CD4-positive, alpha-beta T cell treated with Interleukin-15 for 1 hour (primary cell): ENCODE results near the gene OR51A7.
"Not testable (repeated sequence)": the region's sequence is repeated elsewhere in the genome, so short reads cannot be mapped to it uniquely, and the experiment has no call there.

Experiments used
- DNase-seq: peaks from one replicate; pipeline ENCODE4 v3.0.0-alpha.2; 2020

The OR51A7 gene, protein sequence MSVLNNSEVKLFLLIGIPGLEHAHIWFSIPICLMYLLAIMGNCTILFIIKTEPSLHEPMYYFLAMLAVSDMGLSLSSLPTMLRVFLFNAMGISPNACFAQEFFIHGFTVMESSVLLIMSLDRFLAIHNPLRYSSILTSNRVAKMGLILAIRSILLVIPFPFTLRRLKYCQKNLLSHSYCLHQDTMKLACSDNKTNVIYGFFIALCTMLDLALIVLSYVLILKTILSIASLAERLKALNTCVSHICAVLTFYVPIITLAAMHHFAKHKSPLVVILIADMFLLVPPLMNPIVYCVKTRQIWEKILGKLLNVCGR

DNA sequence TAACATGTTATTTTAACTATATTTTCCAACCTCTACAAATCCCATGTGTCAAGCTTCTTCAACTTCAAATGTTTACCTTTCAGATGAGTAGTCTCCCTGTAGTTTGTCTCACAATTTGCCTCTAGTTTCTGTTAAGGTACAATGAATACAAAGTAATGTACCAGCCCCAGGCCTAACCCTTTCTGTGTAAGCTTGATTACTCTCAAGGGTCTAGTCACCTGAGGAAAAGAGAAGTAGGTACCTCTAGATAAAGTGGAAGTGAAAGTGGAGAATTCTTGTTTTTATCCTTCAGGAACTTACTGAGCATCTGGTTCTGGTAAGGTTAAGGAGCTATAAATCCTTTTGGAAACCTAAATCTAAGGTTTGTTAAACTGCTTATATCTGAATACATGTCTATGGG, at the start of gene OR51A7:
Gene OR51A7, plus strand, starts transcription at position 300 of the 400 bp plus-strand sequence. CDS start 3,587 bp downstream, outside the sequence.
- no peak for DNase-seq

DNA sequence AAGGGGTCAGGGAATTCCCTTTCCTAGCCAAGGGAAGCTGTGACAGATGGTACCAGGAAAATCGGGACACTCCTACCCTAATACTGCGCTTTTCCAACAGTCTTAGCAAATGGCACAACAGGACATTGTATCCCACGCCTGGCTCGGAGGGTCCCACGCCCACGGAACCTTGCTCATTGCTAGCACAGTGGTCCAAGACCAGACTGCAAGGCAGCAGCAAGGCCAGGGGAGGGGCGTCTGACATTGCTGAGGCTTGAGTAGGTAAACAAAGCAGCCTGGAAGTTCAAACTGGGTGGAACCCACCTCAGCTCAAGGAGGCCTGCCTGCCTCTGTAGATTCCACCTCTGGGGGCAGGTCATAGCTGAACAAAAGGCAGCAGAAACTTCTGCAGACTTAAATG, 49.3 kb upstream of the OR51A7 start:
- not testable (repeated sequence) for DNase-seq

DNA sequence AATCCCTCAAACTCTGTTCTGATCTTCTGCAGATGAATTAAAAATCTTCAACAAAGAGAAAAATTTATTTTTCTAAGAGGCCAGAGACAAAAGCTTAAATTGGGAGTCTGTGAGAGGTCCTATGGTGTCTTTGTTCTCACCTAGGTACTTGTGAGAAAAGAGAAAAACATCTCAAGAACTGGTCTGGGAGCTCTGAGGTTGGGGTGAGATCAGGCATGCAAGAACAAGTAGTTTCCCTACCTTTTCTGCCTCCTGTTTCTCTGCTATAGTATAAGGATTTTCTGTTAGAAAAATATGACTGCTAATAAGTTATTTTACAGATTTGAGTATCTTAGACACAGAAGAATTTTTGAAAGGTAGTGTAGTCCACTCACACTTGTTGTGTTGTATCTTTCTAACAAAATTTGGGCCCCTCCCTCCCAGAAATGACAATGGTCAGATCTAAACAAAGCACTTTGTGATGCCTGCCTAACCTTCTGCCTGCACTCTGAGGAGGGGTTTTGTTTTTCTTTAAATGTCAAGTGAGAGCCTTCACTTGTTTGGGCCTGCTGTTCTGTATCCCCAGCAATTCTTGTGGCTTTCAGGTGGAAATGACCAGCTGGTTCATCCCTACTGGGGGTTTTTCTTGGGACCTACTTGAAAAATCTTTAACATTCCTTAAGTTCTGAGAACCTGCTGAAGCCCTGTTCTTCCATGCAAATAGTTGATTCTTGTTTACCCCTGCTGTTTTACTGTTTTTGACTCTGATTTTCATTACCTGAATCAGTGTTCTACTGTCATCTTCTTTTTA, 40.9 kb upstream of the OR51A7 start:
- no peak for DNase-seq

DNA sequence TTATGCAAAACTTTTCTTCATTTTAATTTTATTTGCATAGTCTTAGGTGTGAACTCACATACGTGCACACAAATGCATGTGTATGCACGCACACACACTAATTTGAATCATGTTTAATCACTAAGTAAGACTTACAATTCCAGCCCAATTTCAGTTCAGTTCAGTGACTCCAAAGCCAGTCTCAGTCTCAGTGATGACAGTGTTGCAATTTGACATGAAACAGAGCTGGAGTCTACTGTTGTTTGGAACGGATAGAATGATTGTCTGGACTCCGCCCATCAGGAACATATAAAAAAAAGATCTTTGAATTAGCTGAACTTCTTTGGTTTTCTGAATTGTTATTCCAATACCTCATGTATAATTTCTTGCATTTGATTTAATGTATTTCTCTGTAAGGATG, 39.7 kb upstream of the OR51A7 start:
- no peak for DNase-seq

DNA sequence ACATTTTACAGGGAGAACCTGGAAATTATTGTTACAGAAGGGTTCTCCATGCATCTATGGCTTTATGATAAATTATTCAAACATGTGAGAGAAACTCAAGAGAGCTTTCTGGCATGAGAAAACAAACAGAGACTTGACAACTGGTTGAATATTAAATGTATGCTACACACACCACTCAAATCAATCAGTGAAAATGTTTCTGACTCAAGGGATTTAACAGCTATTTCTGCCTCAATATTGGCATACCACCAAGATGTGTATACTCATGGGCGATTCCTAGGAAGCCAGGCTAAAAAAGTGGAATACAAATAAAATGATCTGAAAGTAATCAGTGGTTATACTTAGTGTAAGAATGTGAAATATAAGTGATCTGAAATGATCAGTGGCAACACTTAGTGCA, 37.7 kb upstream of the OR51A7 start:
- DNase-seq, result no peak

DNA sequence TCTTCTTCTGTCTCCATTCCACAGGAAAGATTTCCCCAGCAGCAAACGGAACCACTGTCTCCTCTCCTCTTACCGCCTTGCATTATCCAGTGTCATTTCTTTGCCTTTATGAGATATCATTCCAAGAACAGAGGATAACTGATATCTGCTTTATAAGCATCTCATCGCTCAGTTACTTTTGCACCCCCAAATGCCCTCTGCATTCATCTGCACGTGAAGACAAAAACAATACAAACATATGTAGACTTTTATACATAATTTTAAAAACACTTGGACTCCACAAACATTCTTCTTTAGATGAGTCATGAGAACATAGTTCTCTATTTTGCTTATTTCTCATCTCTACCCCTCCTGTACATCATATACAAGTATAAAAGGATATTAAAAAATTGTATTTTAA, 22.4 kb upstream of the OR51A7 start:
- DNase-seq, result no peak

DNA sequence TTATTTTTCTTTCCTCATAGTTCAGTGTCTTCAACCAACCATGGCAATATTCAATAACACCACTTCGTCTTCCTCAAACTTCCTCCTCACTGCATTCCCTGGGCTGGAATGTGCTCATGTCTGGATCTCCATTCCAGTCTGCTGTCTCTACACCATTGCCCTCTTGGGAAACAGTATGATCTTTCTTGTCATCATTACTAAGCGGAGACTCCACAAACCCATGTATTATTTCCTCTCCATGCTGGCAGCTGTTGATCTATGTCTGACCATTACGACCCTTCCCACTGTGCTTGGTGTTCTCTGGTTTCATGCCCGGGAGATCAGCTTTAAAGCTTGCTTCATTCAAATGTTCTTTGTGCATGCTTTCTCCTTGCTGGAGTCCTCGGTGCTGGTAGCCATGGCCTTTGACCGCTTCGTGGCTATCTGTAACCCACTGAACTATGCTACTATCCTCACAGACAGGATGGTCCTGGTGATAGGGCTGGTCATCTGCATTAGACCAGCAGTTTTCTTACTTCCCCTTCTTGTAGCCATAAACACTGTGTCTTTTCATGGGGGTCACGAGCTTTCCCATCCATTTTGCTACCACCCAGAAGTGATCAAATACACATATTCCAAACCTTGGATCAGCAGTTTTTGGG, 21.6 kb upstream of the OR51A7 start, which contains the start of gene OR51T1:
Gene OR51T1, plus strand, starts transcription at position 41 of the 641 bp plus-strand sequence. Its CDS starts 0 bp downstream, at position 41.
- DNase-seq, result no peak

DNA sequence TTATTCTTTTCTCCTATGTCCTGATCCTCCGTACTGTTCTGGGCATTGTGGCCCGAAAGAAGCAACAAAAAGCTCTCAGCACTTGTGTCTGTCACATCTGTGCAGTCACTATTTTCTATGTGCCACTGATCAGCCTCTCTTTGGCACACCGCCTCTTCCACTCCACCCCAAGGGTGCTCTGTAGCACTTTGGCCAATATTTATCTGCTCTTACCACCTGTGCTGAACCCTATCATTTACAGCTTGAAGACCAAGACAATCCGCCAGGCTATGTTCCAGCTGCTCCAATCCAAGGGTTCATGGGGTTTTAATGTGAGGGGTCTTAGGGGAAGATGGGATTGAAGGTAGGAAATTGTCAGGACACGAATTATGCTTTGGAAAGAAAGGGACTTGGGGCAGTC, 21.0 kb upstream of the OR51A7 start:
- no peak for DNase-seq

DNA sequence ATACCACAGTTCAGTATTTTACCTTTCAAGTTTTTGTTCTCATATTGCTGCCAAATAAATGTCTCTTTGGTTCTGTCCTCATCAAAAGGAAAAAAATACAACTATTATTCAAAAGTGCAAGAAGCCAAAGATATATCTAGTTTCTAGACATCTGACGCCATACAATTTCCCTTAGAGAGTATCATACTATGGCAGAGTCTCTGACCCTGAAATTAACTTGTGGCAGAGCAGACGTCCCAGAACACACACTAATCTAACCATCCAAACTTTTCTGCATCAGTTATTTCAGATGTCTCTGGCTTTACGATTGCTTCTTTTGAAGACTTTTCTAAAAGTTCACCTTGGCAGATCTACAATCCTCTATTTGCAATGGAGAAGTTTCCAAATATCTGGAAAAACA, 19.2 kb upstream of the OR51A7 start:
- no peak for DNase-seq

DNA sequence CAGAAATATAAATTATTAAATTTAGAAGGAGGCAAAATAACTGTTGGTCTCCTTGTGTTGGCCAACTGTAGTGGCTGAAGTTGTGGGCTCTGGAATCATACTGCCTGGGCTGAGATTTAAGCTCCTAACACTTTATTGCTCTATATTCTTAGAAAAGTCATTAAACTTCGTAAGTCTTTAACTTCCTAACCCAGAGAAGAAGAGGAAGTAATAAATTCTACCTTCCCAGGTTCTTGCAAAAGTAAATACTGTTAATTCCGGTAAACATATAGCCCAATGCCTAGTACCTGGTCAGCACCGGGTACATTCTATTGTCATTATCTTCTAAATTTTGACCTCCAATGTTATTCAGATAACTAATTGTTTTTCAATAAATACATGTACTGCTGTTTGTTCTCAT, 17.4 kb upstream of the OR51A7 start:
- DNase-seq, result no peak

DNA sequence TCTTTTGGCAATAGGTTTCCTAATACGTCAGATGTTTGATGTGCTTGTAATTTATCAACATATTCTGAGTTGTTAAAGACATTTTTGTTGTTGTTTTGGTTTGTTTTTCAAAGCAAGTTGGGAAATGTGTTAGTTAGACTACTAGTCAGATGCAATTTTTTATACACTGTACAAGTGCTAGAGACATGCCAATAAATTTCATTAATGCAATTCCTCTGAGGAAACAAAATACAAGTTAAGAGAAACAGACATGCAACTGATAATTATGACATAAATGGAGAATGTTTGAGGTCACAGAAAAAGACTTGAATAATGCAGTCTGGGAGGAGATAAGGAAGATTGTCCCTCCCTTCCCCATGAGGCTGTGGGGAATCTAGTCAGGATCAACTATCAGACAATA, 16.0 kb upstream of the OR51A7 start:
- no peak for DNase-seq

DNA sequence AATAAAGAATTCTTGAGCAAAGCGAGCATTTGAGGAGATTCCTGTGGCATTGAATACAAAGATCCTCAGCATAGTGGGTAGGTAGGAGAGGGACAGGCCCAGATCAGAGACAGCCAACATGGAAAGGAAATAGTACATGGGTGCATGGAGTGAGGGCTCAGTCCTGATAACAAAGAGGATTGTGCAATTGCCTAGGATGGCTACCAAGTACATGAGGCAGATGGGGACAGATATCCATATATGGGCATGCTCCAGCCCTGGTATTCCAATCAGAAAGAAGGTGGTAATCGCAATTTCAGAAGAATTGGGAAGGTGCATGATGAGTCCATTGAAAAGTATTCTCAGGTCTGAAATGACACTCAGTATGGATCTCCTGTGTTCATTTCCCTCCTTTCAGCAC, 13.3 kb upstream of the OR51A7 start:
- no peak for DNase-seq

DNA sequence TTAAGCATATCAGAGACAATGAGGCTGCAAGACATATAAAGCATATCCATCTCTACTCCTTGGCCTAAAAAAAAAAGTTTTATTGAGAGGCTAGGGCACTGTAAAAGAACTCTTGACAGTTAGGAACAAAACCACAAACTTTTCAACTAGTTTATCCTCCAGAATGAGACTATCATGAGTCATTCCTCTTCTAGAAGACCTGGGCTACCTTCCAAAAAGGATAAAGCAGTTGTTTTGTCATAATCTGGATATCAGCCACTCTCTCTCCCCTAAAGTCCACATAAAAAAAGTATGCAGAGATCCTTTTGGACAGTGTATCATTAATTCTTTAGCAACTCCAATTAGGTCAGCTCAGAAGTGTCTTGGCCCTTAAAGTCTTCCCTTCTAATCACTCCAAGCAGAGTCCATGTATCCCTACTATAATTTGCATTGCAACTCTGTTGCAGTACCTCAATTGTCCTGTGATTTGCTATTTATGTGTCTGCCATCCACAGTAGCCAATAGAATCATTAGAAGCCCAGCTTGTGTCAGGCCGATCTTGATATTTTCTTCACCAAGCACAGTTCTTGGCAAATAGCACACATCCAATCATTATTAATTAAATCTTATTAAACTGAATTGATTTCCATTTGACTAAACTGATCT, 11.5 kb upstream of the OR51A7 start:
- DNase-seq, result no peak

DNA sequence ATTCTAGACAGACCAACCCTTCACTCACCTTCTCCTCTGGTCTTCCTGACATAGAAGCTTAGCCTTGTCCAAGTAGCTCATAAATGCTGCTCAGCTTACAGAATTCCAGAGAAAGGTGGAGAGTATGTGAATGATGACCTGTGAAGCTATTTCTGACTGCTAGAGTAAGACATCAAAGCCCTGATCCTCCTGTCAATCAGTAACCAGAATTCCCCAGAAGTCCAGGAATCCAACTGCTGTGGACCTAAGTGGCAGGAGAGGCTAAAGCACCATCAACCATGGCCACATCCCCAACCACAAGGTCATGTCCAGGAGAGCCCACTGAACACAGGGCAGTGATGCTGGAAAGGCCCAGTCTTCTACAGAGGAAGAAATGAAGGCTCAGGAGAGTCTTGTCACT, 13.0 kb downstream of the OR51A7 start:
- no peak for DNase-seq

DNA sequence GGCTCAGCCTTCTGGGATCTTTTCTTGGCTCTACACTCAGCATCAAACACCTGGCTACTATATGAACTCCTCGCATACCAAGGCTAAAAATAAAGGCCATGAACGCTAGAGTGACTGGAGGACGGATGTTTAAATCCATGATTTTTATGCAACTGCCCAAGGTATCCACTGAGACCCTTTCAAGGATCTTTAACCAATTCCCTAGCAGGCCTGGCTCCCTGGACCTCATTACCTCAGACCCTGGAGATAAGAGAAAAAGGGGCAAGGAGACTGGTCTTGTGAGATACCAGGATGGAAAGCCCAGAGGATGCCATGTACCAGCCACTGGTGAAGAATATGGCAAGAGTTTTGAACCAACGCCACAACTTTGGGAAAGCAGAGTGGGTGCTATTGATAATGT, 15.7 kb downstream of the OR51A7 start, which contains the start of gene OR51G2:
Gene OR51G2, minus strand, starts transcription at position 101 of the 400 bp plus-strand sequence. CDS start 3,687 bp downstream, outside the sequence.
- no peak for DNase-seq

DNA sequence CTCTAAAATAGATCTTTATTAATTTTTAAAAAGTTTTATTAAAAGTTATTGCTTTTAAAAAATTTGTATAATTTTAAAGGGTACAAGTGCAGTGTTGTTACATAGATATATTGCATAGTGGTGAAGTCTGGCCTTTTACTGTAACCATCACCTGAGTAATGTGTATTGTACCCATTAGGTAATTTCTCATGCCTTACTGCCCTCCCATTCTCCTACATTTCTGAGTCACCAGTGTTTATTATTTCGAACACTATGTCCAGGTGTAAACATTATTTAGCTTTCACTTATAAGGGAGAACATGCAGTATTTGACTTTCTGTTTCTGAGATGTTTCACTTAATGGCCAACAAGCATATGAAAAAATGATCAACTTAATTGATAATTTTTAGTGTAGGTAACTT, 18.2 kb downstream of the OR51A7 start:
- DNase-seq, result no peak

DNA sequence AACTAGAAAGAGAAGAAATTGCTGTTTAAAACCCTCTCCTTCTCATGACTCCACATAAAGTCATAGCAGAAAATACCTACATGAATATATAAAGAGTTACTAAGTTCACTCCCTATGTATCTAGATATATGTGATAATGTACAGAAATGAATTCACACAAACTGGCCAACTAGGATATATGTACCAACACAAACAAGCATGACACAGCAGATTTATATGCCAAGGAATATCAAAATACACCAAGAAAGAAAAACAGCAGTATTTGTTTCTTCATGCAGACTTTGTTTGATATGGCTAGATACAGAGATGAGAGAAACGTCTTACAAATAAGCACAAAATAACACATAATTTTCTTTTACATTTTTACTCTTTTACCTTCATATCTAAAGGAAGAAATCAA, 18.7 kb downstream of the OR51A7 start:
- DNase-seq, result no peak

DNA sequence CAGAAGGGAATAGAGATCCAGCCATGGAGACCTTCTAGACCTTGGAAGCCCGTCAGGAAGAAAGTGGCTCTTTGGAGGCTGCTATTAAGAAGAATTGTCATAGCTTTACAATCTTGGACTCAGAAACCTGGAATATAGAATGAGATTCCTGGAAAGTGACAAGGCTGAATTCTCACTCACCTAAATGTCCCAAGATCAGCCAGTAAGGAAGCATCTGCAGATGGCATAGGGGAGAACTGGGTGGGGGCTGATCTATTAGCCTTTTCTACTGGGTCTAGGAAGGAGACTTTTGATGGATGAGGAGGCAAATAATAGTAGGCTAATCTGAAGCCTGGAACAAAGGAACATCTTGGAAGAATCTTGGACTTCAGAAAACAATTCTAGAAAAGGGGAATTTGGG, 20.7 kb downstream of the OR51A7 start, which contains the start of gene OR51G1:
Gene OR51G1, minus strand, starts transcription at position 101 of the 400 bp plus-strand sequence. Its CDS starts 0 bp downstream, at position 101.
- DNase-seq, result no peak

DNA sequence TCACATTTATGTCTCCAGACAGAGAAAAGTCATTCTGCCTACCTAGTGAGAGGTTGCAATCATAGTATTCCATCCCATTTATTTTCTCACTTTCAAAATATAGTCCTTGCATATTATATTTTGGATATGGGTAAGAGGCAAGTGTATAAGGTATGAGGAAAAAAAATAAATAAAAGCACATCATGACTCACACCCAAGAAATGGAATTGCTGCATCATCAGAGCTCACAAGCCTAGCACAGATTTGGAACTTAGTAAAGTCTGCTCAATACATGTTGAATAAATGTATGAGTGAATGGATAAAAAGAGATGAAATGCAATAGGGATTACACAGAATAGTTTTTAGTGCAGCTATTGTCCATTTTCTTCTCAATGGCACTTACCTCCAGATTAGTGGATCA, 23.0 kb downstream of the OR51A7 start:
- DNase-seq, result no peak

DNA sequence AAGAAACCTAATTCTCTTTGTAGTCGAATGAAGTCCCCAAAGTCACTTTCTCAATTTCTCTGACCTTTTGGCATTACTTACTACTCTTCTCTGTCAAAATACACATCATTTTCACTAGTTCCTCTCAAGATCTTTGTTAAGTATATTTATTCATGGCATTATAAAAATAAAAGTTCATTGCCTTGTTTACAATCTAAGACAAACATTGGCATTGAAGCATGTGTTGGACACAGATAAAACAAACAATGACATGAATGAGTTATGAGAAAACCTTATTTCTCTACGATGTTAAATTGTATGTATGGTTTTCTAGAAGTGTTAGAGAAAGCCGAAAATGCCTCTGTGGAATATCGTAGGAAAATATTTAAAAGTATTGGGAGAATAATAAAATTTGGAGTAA, 29.2 kb downstream of the OR51A7 start:
- no peak for DNase-seq

DNA sequence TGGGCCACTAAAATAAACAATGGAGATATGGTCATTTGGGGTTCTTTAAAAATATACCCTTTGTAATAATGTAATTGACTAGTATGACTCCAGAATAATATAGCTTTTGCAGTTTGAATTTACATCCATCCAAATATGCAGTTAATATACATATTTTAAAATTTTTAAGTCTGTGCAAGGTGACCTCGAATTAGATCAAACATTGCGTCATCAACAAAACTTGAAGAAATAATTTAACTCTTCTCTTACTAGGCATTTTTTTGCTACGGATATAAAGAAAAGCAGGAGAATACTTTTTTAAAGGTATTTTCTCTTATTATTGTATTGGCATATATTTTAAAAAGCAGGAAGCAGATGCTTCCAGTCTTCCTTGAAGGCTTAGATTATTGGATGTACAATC, 33.2 kb downstream of the OR51A7 start:
- DNase-seq, result no peak

DNA sequence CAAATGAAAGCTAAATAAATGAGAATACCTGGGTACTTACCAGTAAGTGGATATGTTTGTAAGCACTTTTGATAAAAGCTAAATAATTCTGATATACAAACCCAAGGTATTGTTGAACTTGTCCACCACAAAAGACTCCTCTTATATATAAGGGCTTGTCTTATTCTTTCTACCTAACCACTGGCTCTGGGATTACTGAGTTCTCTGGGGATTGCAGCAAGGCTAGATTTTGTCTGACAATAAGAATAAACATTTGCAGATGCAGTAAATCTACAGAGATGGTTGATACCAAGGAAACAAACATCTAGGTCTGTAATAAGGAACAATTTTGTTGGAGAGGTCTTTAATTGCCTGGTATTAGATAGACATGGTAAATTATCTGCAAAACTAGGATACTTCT, 43.9 kb downstream of the OR51A7 start, which contains the start of gene OR51A4:
Gene OR51A4, minus strand, starts transcription at position 101 of the 400 bp plus-strand sequence. CDS start 505 bp downstream, outside the sequence.
- no peak for DNase-seq

DNA sequence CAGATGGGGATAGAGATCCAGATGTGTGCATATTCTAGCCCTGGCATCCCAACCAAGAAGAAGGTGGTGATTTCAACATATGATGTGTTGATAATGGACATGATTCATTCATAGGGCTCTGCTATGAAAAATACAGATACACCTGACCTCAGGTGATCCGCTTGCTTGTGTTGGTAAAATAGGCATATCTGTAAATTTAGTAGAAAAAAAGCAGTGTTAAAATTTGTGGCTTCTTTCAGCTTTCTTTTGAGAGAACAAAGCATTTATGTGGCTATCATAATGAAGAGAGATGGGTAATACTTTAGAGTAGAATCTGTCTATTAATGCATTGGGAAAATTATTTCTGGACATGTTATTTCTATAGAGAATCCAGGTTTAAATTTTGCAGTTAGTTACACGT, 52.0 kb downstream of the OR51A7 start, which contains the start of gene OR51A2:
Gene OR51A2, minus strand, starts transcription at position 101 of the 400 bp plus-strand sequence. Its CDS starts 0 bp downstream, at position 101.
- DNase-seq, result not testable (repeated sequence)
